ENCODE results near the gene RGS9.
"Not testable (repeated sequence)": the region's sequence is repeated elsewhere in the genome, so short reads cannot be mapped to it uniquely, and the experiment has no call there.

The RGS9 gene

DNA sequence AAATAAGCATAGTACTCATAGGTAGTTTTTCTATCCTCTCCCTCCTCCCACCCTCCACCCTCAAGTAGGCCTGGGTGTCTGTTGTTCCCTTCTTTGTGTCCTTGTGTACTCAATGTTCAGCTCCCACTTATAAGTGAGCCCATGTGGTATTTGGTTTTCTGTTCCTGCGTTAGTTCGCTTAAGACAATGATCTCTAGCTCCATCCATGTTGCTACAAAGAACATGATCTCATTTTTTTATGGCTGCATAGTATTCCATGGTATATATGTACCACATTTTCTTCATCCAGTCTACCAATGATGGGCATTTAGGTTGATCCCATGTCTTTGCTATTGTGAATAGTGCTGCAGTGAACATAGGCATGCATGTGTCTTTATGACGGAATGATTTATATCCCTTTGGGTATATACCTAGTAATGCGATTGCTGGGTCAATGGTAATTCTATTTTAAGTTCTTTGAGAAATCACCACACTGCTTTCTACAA is 43.6 kb downstream of the RGS9 start:
- not testable (repeated sequence) for DNase-seq (ENCODE audit: low read depth in 4 of 4, low spot score in 1 of 4)

DNA sequence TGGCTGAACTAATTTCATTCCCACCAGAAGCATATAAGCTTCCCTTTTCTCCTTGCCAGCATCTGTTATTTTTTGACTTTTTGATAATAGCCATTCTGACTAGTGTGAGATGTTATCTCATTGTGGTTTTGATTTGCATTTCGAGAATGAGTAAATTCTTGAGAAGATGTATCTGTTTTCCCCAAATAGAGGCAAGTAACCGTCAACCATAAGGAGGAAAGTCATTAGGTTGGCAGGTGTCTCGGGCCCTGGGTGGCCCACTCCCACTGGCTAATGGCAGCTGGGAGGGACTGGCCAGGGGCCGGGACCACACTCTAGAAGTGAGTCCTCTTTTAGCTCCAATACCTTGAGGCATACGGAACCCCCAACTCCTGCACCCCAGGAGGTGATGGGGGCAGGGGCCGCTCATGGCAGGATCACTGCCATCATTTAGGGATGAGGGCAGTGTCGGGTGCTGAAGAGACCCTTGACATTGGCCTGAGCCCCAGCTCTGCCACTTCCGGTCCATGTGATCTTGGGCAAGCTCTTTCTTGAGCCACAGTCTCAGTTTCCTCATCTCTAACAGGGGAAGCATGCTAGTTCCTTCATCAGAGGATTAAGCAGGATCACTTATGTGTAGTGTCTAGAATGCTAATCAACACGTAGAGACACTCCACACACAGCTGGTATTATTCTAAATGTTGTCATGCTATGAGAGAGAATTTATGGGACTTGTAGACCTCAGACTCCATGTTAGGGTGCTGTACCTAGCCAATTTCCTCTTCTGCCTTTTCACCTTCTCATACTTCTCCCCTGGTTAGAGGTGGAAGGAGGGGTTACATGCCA is 44.3 kb downstream of the RGS9 start:
- peak in 1 of 4 experiments; percentile 34 for DNase-seq (ENCODE audit: low read depth in 4 of 4, low spot score in 1 of 4)

DNA sequence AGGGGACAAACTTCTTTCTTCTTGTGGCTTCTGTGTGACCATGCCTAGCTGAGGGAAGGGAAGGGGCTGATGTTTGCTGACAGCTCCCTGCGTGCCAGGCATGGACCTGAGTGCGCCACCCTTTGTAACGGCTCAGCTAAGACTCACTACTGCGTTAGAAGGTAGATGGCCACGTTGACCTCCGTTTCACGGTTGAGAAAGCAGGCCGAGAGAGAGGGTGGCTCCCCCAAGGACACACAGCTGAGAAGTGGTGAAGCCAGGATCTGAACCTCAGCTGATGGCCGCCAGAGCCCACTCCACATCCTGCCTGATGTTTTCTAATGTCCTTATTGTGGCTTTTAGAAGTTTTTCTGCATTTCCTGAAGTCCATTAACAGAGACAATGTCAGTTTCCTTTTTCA is 45.1 kb downstream of the RGS9 start:
- no peak for DNase-seq (ENCODE audit: low read depth in 4 of 4, low spot score in 1 of 4)

DNA sequence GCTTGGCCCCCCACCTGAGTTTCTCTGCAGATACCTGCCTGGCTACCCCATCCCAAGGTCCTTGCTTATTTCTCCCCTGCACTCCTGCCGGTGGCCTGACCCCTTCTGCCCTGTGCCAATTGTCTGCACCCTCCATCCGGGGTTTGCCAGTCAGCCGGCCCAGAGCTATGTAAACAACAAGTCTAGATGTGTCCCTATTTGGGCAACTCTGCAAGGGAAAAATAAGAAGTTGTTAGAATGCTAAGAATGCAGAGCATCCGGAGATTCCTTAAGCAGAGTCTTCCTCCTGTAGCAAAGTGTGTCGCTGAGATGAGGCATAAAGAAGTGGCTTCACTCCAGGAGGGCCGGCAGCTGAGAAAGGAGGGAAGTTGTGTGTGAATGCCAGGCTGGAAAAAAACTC is 46.6 kb downstream of the RGS9 start:
- DNase-seq (ENCODE audit: low read depth in 4 of 4, low spot score in 1 of 4), result no peak

DNA sequence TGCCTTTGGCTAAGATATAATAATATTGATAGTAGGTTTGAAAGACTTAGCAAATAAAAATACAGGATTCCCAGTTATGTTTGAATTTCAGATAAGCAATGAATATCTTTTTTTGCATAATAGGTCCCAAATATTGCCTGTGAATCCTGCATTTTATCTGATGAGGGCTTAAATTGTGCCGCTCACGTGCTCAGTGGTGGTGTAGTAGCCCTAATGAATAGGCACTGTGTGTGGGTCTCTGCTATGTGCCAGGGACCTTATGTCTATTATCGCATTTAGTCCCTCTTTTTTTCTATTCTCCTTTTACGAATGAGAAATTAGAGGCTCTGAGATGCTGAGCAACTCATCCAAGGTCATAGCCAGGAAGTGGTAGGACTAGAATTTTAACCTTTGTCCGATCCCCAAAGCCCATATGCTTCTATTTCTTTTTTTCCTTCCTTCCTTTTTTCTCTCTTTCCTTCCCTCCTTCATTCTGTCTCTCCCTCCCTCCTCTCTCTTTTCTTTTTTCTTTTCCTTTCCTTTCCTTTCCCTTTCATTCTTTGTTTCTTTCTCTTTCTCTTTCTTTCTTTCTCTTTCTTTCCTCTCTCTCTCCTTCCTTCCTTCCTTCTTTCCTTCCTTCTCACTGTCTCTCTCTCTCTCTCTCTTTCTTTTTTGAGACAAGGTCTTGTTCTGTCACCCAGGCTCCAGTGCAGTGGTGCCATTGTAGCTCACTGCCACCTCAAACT is 47.2 kb downstream of the RGS9 start:
- DNase-seq (ENCODE audit: low read depth in 4 of 4, low spot score in 1 of 4), result no peak

DNA sequence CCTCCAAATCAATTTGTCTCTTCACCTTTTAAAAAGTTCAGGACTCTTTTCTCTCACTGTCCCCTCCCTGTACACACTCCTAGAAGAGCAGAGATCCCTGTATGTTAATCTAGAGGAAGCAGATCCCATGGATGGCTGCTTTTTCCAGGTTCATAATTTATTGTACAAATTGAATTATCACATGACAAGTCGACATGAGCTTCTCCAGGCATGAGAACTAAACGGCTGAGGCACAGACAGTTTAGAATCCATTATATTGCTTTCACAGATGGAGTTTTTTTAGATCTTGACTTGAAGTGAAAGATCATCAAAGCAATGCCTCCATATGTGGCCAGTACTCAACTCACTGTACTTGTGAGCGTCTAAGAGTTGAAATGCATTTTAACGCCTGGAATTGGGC is 47.9 kb downstream of the RGS9 start:
- no peak for DNase-seq (ENCODE audit: low read depth in 4 of 4, low spot score in 1 of 4)

DNA sequence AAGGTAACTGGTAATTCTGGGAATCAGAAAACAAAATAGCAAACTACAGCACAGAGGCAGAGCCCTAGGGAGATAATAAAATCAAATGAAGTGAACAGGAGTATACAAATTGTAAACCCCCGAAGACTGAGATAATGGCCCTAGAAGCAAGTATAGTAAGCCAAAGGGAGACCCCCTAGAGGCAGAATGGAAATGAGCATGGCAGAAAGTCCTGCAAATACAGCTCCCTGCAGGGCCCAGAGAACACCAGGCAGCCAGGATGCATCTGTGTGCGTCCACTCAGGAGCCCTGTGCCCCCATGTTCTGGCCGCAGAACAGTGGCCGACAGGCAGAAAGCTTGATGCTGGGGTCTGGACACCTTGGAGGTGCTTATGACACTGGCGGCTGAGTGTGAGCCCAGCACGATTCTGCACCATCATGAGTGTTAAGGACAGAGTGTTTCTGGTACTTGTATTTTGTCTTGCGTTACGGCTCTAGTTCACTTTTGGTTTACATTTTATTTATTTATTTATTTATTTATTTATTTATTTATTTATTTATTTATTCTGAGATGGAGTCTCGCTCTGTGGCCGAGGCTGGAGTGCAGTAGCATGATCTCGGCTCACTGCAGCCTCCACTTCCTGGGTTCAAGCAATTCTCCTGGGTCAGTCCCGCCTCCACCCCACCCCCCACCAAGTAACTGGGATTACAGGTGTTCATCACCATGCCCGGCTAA is 48.7 kb downstream of the RGS9 start:
- no peak for DNase-seq (ENCODE audit: low read depth in 4 of 4, low spot score in 1 of 4)

DNA sequence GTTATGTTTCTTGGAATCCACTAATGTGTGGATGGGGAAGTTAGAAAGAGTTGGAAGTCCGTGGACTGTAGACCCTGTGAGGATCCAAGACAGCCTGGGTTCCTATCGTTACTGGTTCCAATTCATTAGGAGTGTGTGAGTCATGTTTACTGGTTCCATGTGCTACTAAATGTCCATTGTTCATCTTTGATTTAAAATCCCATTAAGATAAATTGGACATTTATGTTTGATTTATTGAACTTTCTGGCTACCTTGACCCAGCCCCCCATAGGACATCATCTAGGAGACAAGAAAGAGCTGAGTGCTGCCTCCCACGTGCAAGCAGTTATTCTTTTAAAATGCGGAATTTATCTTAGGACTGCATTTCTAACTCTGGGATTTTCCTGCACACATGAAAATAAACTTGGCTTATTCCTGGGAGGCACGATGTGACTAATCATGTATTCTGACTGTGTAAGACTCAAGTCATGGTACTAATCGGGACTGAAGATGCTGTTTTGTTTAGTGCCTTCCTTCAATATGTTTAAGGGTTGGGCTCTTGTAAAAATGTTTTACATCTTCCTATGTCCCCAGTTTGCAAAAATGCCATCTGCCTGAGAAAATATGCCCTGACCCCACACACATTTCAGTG is 53.4 kb downstream of the RGS9 start:
- no peak for DNase-seq (ENCODE audit: low read depth in 4 of 4, low spot score in 1 of 4)

DNA sequence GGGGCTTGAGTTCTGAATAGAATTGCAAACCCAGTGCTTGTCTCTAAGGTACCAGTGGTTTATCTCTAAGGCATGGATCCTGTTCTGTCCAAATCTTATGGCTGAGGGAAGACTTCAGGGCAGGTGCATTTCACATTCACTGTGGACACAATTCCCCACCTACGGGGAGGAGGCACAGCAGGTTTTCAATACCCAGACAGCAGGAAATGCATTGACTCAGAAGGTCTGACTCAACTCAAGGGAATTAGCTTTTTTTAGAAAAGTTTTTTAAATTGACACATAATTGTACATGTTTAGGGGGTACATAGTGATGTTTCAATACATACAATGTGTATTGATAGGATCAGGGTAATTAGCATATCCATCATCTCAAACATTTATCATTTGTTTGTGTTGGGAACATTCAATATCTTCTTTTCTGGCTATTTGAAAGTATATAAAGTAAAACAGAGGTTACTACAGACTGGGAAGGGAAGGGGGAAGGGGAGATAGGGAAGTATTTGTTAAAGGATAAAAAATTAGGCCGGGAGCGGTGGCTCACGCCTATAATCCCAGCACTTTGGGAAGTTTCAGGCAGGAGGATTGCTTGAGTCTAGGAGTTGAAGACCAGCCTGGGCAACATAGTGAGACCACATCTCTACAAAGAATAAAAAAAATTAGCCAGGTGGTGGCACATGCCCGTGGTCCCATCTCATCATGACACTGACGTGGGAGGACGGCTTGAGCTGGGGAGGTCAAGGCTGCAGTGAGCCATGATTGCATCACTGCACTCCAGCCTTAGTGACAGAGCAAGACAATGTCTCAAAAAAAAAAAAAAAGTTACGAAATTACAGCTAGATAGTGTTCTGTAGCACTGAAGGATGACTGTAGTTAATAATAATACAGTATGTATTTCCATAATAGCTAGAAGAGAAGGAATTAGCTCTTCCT is 54.9 kb downstream of the RGS9 start:
- no peak for DNase-seq (ENCODE audit: low read depth in 4 of 4, low spot score in 1 of 4)

DNA sequence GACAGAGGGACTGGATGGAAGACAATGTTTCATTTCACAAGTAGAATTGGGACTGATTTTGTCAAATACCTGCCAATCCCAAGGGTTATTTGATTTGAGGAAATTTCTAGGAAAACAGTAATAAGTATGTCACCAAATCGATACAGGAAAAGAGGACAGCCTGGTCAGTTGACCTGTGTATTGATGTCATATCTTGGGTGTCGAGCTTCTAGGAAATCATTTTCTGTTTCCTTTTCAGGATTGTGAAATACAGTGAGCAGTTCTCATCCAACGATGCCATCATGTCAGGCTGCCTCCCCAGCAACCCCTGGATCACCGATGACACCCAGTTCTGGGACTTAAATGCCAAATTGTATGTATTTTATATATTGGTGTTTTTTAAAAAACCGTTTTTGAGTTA is 56.1 kb downstream of the RGS9 start:
- DNase-seq (ENCODE audit: low read depth in 4 of 4, low spot score in 1 of 4), result no peak

DNA sequence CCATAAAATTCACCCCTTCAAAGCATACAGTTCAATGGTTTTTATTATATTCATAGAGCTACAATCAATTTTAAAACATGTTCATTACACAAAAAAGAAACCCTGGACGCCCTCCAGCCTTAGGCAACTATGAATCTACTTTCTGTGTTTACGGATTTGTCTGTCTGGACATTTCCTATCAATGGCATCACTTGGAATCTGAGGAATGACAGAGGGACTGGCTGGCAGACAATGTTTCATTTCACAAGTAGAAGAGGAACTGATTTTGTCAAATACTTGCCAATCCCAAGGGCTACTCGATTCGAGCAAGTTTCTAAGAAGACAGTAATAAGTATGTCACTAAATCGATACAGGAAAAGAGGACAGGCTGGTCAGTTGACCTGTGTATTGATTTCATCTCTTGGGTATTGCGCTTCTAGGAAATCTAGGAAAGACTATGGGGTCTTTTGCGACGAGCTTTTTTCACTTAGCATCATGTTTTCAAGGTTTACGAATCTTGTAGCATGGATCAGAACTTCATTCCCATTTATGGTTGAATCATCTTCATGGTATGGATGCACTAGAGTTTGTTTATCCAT is 56.6 kb downstream of the RGS9 start:
- DNase-seq (ENCODE audit: low read depth in 4 of 4, low spot score in 1 of 4), result no peak

DNA sequence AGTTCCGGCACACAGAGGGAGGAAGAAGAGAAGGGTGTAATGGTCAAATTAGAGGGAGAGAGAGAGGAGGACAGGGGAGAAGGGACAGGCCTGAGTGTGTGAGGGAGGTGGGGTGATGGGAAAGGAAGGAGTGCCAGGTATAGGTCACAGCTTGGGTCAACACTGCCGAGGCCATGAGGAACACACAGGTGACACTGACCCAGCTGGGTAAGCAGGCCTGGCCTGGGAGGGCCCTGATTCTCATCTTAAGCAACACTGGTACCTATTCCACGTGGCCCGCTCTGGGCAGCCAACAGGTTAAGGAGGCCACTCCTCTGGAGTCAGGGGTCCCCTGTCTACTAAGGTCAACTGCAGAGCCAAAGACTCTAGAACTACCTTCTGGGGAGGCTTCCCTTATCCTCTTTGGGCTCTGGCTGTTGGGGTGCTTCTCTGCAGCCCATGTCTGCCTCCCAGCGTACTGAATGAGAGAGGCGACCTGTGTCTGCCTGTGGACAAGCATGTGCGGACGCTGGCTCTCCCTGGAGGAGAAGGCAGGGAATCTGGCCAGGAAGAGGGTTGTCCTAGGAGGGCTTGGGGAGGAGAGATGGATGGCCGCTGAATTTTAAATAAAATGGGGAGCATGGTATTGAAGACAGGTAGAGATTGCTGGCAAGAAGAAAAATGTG is 57.6 kb downstream of the RGS9 start:
- no peak for DNase-seq (ENCODE audit: low read depth in 4 of 4, low spot score in 1 of 4)

DNA sequence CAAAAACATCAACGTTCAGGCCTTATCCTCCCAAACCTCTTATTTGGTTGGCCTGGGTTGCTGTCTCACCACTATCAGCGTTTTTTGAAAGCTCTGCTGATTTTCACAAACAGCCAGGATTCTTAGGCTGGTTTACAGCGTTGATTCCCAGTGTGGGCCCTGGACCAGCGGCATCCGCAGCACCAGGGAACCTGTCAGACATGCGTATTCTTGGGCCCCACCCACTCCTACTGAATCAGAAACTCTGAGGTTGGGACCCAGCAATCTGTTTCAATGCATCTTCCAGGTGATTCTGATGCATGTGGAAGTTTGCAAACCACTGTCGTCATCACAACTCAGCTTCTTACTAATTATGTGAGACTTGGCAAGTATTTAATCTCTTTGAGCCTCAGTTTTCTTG is 58.5 kb downstream of the RGS9 start:
- no peak for DNase-seq (ENCODE audit: low read depth in 4 of 4, low spot score in 1 of 4)

DNA sequence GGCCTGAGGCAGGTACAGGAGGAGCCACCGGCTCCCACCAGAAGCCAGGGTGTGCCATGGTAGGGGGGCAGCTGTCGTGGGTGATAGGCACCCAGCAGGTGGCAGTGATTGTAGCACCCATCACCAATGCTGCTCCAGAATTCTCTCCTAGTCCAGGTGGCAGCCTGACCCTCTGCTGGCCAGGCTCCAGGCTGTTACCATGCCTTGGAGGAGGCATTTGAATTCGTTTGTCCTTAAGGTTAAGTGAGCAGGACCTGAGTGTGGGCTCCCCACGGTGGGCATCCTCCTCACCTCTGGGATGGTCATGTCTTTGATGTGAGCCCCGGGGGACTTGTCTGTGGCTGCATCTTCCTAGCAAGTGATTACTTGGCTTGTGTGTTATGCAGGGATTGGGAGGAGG is 59.4 kb downstream of the RGS9 start:
- DNase-seq (ENCODE audit: low read depth in 4 of 4, low spot score in 1 of 4), result no peak

DNA sequence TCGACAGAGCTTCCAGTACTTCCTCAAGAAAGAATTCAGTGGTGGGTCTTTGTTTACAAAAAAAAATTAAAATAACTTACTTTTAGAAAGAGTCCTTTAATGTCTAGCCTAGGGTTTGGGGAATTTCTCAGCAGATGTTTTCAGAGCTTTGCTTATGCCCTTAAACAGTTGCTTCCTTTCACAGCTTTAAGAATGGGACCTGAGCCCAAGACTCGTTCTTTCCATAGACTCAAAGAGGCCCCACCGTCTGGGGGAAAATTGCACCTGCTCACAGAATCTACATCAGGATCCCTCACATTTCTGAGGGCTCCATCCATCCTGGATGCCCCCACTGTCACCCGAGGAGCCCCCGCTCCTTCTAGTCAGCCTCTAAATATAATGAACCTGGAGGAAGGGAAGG is 60.0 kb downstream of the RGS9 start:
- no peak for DNase-seq (ENCODE audit: low read depth in 4 of 4, low spot score in 1 of 4)

DNA sequence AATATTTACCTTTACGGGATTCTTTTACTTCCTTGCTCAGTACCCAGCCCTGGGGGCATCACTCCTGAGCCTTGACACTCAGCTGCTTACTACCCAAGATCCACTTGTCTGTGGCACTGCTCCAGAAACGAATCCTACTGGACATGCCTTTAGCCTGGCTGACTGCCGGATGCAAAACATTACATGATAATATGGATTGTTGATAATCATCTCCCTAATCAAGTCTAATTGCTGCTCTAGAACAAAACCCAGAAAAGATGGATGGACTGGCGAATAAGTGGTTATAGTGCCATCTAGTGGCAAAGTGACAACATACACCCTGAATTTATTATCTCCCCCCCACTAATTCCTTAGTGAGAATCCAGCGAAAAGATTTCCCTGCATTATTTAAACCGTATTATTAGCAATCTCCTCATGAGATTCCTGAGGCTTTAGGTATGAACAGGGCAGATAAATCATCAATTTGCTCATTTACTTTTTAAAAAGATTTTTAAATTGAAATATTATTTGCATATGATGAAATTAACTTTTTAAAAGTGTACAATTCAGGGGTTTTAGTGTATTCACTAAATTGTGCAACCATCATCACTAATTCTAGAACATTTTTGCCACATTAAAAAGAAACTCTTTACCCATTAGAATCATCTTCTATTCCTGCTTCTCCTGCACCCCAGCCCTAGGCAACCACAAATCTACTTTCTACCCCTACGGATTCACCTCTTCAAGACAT is 61.6 kb downstream of the RGS9 start:
- DNase-seq (ENCODE audit: low read depth in 4 of 4, low spot score in 1 of 4), result no peak

DNA sequence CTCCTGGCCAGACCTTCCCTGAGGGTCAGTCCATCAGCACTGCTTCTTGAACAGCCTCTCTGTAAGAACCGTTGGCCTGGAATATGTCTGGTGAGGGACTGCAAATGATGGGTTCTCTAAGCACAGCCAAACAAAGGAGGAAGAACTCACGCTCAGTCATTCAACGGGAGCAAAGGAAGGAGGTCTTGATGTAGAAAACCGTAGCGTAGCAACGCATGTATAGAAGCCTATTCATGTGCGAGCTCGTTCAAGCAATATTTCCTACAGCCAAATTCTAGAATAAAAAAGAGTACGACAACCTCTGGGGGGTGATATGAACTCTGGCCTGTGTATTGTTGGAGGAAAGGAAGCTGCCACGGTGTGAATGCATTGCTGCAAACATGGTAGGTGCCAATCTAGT is 64.2 kb downstream of the RGS9 start:
- DNase-seq (ENCODE audit: low read depth in 4 of 4, low spot score in 1 of 4), result no peak

DNA sequence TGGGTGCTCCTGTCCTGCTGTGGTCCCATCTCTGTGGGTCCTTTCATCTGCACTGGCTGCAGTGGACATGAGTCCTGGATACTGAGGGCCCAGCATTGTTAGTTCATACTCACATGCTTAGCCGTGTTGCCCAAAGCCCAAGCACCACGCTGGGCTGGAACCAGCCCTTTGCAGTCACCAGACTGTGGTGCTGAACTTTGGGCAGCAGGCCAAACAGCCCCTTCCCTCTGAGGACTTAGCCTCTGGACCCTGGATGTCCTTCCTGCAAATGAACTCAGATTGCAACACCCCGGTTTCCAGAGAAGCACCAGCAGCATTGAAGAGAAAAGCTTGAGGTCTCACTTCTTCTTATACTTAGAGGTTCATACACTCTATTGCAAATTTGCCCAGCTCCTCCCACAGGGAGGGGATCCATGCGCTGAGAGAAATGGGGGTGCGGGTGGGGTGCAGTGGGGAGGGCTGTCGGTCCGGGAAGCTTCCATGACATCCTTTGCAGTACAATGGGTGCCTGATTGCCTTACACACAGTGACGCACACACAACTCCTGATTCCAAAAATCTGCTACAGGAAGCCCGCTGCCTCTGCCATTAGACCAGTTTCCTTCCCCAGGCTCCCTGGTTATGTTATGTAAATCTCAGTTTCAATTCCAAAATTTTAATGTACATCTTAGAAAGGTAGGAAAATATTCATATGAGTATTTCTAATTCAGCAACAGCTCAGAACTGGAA is 65.8 kb downstream of the RGS9 start:
- DNase-seq (ENCODE audit: low read depth in 4 of 4, low spot score in 1 of 4), result no peak
